Stimulated activated CD8-positive, alpha-beta memory T cell treated with anti-CD3 and anti-CD28 coated beads, Interleukin-4, amount 100 ng/mL, for 24 hours (primary cell): Measurements from ENCODE around the gene TBCD.
"Not testable (repeated sequence)": the region's sequence is repeated elsewhere in the genome, so short reads cannot be mapped to it uniquely, and the experiment has no call there.

ENCODE experiments used
- DNase-seq: peaks from one replicate; pipeline ENCODE4 v3.0.0-alpha.2; 2020; ENCODE audit warnings: low read depth

The TBCD gene

GRCh38 chr17:82974136-82974952, 222.5 kb downstream of the TBCD start:
- no peak for DNase-seq

- no peak for DNase-seq
Observed at GRCh38 chr17:82976982-82977488, 225.2 kb downstream of the TBCD start.

GRCh38 chr17:82977606-82978005, 225.7 kb downstream of the TBCD start:
- no peak for DNase-seq

GRCh38 chr17:82978765-82979349, 227.0 kb downstream of the TBCD start:
- DNase-seq: no peak

DNA sequence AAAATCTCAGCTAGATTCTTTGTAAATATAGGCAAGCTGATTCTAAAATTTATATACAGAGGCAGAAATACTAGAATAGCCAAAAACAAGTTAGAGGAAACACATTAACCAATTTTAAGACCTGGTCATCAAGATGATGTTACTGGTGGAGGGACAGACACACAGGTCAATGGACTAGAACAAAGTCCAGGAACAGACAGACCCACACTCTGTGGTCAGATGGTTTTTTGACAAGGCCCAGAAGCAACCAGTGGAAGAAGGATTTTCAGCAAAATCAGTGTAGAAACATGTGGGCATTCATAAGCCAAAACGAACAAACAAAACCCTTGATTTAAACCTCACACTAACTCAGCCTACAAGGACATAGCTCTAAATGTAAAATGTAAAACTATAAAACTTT, 227.9 kb downstream of the TBCD start:
- DNase-seq: no peak

DNA sequence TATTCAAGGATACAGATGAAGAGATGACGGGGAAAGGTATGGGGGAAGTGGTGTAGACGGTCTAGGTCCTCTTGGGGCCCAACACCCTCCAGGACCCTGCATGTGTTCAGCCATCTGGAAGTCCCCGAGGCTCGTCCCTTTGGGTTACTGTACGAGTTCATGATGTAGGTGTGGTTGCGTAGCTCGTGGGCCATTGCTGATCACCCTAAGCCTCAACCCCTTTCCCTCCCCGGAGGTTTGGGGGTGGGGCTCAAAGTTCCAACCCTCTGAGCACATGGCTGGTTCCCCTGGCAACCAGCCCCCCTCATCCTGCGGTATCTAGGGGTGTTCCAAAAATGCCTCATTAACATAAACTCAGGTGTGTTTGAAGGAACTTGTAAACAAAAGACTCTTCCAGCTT, 228.8 kb downstream of the TBCD start:
- DNase-seq: no peak

DNA sequence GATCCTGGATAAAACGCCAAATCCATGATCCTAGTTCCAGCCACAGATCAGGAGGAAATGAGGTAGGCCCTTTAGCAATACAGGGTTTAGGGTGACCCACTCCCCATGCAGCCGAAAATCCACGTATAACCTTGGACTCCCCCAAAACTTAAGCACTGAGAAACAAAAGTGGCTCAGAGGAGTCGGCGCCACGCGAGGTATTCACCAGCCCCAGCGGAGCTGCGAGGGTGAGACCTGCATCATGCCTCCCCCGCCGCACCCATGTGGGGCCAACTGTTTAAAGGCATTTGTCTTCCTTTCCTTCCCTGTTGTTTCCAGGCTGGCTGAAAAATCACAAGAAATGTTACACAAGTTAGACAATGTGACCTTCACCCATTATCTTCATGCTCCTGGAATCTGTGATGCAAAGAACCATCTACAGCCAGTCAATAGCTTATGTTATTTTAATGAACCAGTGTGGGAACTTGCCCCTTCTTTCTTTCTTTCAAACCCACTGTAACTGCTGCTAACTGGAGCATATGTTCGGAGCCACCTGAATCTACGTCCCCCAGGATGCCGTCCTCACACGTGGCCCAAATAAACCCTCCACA, 229.4 kb downstream of the TBCD start:
- no peak for DNase-seq

DNA sequence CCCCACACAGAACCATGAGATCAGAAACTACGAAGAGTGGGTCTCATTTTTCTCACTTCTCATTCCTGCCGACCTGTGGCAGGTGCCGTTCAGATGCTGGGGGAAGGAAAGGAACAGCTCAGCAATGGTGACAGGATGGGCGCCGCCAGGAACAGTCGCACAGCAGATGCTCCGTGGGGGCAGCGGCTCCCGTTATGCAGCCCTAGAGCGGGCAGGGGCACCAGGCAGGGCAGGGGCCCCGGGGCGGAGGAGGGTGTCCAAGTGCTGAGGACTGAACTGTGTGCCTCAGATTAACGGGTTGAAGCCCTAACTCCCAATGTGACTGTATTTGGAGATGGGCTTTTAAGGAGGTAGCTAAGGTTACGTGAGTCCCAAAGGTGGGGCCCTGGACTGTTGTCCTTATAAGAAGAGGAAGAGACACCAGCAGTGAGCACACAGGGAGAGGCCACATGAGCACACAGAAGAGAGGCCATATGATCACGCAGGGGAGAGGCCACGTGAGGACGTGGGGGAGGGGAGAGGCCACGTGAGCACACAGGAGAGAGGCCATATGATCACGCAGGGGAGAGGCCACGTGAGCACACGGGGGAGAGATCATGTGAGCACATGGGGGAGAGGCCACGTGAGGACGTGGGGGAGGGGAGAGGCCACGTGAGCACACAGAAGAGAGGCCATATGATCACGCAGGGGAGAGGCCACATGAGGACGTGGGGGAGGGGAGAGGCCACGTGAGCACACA, 231.8 kb downstream of the TBCD start:
- no peak for DNase-seq

GRCh38 chr17:82984249-82984617, 232.4 kb downstream of the TBCD start:
- not testable (repeated sequence) for DNase-seq

DNA sequence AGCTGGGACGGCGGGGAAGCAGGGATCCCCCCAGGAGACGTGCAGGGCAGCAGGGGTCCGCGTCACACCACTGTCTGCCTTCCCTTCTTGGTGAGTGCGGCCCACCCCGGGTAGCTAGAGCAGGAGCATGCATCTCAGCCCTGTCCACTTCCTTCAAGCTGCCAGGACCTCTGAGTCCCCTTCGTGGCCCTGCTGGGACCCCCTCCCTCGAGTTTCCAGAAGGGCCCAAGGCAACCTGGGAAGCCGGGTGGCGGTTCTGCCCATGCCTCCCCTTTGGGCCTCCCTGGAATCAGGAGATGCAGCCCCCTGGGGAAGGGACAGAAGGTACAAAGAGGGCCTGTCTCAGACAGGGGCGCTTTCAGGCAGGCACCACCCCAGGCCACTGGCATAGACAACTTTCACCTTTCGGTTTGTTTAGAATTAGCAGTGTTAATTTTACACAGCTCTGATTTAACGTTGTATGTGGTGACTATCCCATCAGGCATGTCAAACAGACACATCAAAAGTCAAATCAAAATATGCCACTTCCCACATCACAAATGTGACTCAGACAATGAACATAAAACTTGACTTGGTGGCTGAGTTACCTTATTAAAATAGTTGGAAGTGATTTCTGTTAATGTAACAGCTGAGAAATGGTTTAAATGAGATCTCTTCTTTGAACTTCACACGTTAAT, 233.0 kb downstream of the TBCD start:
- no peak for DNase-seq

DNA sequence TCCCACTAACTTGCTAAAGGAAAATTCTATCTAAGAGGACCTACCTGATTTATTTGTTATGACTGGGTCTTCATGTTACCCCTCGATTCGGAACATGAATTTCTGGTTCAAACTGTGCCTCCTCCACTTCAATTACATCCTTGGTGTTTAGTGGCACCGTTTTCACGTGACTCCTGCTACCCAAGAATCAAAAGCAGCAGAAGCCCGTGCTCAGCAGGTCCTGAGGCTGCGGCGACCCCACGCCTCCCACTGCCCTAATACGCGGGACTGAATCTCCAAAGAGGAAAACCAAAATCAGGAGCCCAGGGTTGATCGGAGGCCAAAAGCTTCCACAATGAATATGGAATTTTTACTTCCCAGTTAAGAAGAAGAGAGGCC, 233.6 kb downstream of the TBCD start:
- no peak for DNase-seq

DNA sequence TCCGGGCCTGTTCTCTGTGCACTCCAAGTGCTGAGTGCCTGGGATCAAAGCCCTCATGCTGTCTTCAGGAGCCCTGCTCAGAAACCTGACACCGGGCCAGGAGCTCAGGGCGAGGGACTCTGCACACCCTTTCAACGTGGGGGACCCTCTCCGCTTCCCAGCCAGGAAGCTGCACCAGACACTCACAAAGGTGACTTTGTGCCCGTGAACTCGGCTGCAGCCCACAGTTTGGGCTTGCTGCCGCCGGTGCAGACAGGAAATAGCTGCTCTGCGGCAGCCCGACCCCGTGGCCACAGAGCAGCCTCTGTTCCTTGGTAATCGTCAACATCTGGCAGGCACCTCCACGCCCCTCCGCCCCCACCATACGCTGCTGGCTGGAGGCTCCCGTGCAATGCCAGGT, 234.1 kb downstream of the TBCD start:
- peak; percentile 38 for DNase-seq

GRCh38 chr17:82989051-82989450, 237.2 kb downstream of the TBCD start:
- DNase-seq: not testable (repeated sequence)

DNA sequence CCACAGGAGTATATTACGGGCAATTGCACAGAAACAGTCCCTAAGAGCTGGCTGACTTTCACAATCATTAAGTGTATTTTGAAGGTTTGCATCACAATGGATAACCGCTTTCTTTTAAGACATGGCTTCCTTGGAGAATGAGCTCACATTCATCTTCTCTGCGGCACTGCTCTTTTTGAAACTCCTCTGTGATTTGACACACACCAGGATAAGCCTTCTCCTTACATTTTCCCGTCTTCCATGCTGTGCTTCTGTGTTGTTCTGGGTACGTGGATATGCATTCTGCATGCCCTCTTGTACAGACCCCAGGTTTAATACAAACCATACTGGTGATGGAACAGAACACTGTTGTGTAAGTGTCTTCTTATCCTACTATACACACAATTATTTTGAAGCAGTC, 238.0 kb downstream of the TBCD start:
- DNase-seq: no peak

GRCh38 chr17:82993005-82993404, 241.1 kb downstream of the TBCD start:
- DNase-seq: no peak
